Measurements from ENCODE around the gene DGKQ. TPM values are rescaled to one million over a fixed set of nuclear protein-coding genes. Genes with fewer than 3 reads are reported as not detected.
"Not testable (repeated sequence)": the region's sequence is repeated elsewhere in the genome, so short reads cannot be mapped to it uniquely, and the experiment has no call there.

The DGKQ gene
- total RNA-seq, 2 donors from 2014 or later: 5.1 to 5.6 TPM

DNA sequence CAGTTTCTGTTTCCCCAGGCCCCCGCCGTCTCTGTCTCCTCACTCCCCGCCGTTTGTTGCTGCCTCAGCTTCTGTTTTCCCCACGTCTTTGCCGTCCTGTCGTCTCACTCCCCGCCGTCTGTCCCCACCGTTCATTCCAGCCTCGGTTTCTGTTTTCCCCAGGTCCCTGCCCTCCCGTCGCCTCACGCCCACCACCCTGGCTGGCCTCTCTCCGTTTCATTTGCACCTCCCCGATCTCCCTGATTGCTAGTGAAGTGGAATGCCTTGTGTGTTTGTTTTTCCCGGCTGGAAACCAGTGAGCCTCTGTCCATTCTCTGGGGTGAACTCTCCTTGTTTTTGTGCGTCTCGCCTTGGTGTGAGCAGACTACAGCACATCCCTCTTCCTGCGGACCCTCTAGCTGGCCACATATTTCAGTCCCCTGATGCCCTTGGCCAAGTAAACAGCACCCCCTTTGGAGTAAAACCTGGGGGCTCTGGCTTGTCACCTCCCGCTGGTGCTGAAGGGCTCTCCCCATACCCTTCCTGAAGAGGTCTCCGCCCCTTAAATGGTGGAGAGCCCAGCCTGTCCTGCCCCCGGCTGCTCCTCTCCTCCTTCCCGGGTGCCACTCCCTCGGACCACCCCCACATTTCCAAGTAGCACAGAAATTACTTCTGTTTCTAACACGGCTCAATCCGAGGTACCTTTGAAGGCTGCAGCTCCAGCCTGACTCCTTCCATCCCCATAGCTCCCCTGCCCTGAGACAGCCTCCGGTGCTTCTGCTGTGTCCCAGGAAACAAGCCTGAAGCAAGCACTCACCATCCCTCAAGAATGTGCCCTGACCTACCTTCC is 27.9 kb downstream of the DGKQ start:
- DNase-seq: no peak

DNA sequence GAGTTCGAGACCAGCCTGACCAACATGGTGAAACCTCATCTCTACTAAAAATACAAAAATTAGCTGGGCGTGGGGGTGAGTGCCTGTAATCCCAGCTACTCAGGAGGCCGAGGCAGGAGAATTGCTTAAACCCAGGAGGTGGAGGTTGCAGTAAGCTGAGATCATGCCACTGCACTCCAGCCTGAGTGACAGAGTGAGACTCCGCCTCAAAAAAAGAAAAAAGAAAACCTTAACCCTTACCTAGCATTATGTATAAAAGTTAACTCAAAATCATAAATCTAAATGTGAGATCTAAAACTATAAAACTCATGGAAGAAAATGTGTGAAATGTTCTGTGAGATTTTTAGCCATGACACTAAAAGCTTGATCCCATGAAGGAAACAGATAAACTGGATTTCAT is 33.9 kb downstream of the DGKQ start:
- ATAC-seq; intact Hi-C loops (cut with DNase I); DNase-seq: not testable (repeated sequence)

More for the DNA sequence above, 27.9 kb downstream of the DGKQ start:
- intact Hi-C loops (cut with DNase I): no loop called here
- no peak for ATAC-seq

DNA sequence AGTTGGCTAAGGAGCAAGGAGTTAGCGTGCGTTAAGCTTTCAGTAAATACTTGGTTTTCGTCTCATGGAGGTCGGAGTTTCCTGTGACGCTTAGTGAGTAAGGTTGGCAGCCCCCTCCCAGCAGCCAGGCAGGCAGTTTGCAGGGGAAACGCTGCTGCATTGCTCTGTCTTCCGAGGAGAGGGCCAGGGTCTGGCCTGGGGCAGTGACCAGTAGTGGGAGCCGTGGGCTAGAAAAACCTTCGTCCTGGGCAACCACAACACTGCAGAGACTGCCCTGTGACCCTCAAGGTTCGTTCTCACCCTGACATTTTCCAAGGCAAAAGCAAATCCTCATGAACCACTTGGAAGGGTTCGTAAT is 40.7 kb downstream of the DGKQ start:
- DNase-seq: no peak
- peak in 1 of 2 donors; percentile 9 for ATAC-seq
- intact Hi-C loops (cut with DNase I): loop anchor here in 1 of 2 donors (5.0 kb wide), 1 partner anchor 40 kb away; the partner anchor contains the start of gene DGKQ

GRCh38 chr4:931960-932712 is 41.2 kb downstream of the DGKQ start, which contains the start of the genes GAK and TMEM175:
Gene GAK (minus strand): TSS chr4:932316. CDS start chr4:932187, 129 bp downstream.
Gene TMEM175 (plus strand): TSS chr4:932460. CDS start chr4:947740, 15,280 bp downstream.
- peak; percentile 97 for DNase-seq
- intact Hi-C loops (cut with DNase I): loop anchor here in 1 of 2 donors (5.0 kb wide), 1 partner anchor 40 kb away; the partner anchor contains the start of gene DGKQ
- peak; percentile 99 to 100 for ATAC-seq

- ATAC-seq (peak; percentile 9 to 13), DNase-seq (no peak)
- intact Hi-C loops (cut with DNase I): loop anchor here in 1 of 2 donors (5.0 kb wide), 1 partner anchor 41 kb away; the partner anchor contains the start of gene DGKQ
Measured at GRCh38 chr4:931194-931959, 42.0 kb downstream of the DGKQ start.

DNA sequence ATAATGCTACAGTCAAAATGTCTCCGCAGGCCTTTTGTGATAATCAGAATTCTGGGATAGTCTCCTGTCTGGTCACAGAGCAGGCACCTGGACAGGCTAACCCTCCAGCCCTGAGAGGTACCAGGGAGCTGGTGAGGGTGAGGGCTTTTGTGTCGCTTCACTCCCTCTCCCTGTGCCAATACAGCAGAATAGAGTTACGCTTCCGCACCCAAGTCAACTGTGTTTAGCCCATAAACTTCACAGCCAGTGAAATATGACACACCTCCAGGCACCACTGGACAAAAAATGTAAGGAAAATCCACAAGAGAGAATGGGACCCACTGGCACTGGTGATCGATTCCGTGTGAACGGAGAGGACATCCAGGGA is 42.6 kb downstream of the DGKQ start:
- no peak for ATAC-seq
- intact Hi-C loops (cut with DNase I): loop anchor here in 1 of 2 donors (5.0 kb wide), 1 partner anchor 41 kb away; the partner anchor contains the start of gene DGKQ
- DNase-seq: no peak

GRCh38 chr4:930028-930551 is 43.3 kb downstream of the DGKQ start:
- intact Hi-C loops (cut with DNase I): loop anchor here in 1 of 2 donors (5.0 kb wide), 1 partner anchor 42 kb away; the partner anchor contains the start of gene DGKQ
- ATAC-seq (no peak), DNase-seq (no peak)

- DNase-seq: no peak
- intact Hi-C loops (cut with DNase I): no loop called here
- no peak for ATAC-seq
Measured at GRCh38 chr4:929096-929765, 44.1 kb downstream of the DGKQ start.

GRCh38 chr4:927566-927965 is 45.8 kb downstream of the DGKQ start:
- DNase-seq: not testable (repeated sequence)

GRCh38 chr4:926538-926937 is 46.8 kb downstream of the DGKQ start:
- DNase-seq: no peak
- no peak for ATAC-seq
- intact Hi-C loops (cut with DNase I): no loop called here

More at GRCh38 chr4:927566-927965, 45.8 kb downstream of the DGKQ start:
- ATAC-seq; intact Hi-C loops (cut with DNase I): not testable (repeated sequence)

- DNase-seq (no peak), ATAC-seq (no peak)
- intact Hi-C loops (cut with DNase I): no loop called here
Measured at GRCh38 chr4:925771-926500, 47.4 kb downstream of the DGKQ start.

- no peak for DNase-seq
- intact Hi-C loops (cut with DNase I): no loop called here
- ATAC-seq: peak in 1 of 2 donors; percentile 11
Measured at GRCh38 chr4:925171-925570, 48.2 kb downstream of the DGKQ start.

GRCh38 chr4:924107-925096 is 49.0 kb downstream of the DGKQ start:
- peak; percentile 29 to 58 for ATAC-seq
- intact Hi-C loops (cut with DNase I): no loop called here
- DNase-seq: peak; percentile 51

DNA sequence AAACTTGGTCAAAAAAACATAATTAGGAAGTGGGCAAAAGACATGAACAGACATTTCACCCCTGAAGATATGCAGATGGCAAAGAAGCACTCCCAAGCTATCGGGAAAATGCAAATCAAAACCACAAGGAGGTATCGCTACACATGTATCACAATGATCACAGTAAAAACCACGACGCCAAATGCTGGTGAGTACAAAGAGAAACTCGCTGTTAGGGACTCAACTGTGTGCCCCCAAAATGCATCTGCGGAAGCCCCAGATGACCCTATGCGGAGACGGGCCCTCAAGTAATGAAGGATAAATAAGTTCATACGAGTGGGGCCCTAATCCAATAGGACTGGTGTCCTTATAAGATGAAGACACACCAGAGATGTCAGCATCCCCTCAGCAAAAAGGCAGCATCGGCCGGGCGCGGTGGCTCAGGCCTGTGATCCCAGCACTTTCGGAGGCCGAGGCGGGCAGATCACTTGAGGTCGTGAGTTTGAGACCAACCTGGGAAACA is 51.5 kb downstream of the DGKQ start:
- ATAC-seq: no peak
- intact Hi-C loops (cut with DNase I): no loop called here
- no peak for DNase-seq

- DNase-seq; intact Hi-C loops (cut with DNase I); ATAC-seq: not testable (repeated sequence)
Measured at GRCh38 chr4:919004-919680, 54.2 kb downstream of the DGKQ start.

- intact Hi-C loops (cut with DNase I); DNase-seq; ATAC-seq: not testable (repeated sequence)
Measured at GRCh38 chr4:918591-918990, 54.8 kb downstream of the DGKQ start.

Measured in left cardiac atrium (tissue), 4 donors.